GM23338 (cell line): ENCODE results near the gene DPH7. TPM values are rescaled to one million over a fixed set of nuclear protein-coding genes. Genes with fewer than 3 reads are reported as not detected.
A peak's percentile ranks its signal among the peaks of the same experiment; 100 is the strongest.

Experiments used
- ATAC-seq: fragments of 200-7000 bp; cut with Tn5 transposase; 3 replicates; pipeline ENCODE4 v1.9.1; 2020
- DNase-seq: peaks from one replicate; pipeline ENCODE4 v3.0.0-alpha.2; 2015; ENCODE audit warnings: low spot score
- H2AFZ ChIP-seq: fragments of 200-600 bp; sonication (generic); 2 replicates; pipeline ENCODE4 v1.8.0; 2016; ENCODE audit warnings: antibody characterized with exemption, mild to moderate bottlenecking, moderate library complexity
- H3F3A ChIP-seq: fragments of 200-600 bp; sonication (generic); replicated peaks from 2 replicates; pipeline ENCODE4 v1.8.0; 2017; ENCODE audit warnings: antibody characterized with exemption, mixed run types, low read depth
- H3K27ac ChIP-seq: fragments of 200-600 bp; sonication (generic); 2 replicates; pipeline ENCODE4 v1.6.1; 2016; ENCODE audit warnings: low read depth
- H3K27me3 ChIP-seq: fragments of 200-600 bp; sonication (generic); 2 replicates; pipeline ENCODE4 v1.8.0; 2016; ENCODE audit warnings: mild to moderate bottlenecking, mixed run types, moderate library complexity; ENCODE audit not compliant: insufficient read depth
- H3K36me3 ChIP-seq: fragments of 200-600 bp; sonication (generic); 2 replicates; pipeline ENCODE4 v1.8.0; 2016; ENCODE audit warnings: mild to moderate bottlenecking; ENCODE audit not compliant: insufficient read depth
- H3K4me1 ChIP-seq: fragments of 200-600 bp; sonication (generic); 2 replicates; pipeline ENCODE4 v1.8.0; 2016; ENCODE audit warnings: mild to moderate bottlenecking, moderate library complexity; ENCODE audit not compliant: insufficient read depth
- H3K4me2 ChIP-seq: fragments of 200-600 bp; sonication (generic); 2 replicates; pipeline ENCODE4 v1.7.1; 2017; ENCODE audit warnings: mixed run types
- H3K4me3 ChIP-seq: fragments of 200-600 bp; sonication (generic); 2 replicates; pipeline ENCODE4 v1.6.1; 2016; ENCODE audit warnings: mixed run types
- H3K79me2 ChIP-seq: fragments of 200-600 bp; sonication (generic); replicated peaks from 2 replicates; pipeline ENCODE4 v1.8.0; 2017; ENCODE audit warnings: mild to moderate bottlenecking; ENCODE audit not compliant: insufficient read depth
- H3K9me2 ChIP-seq: fragments of 200-600 bp; sonication (generic); 2 replicates; pipeline ENCODE4 v1.8.0; 2017; ENCODE audit not compliant: insufficient read depth
- H4K20me1 ChIP-seq: fragments of 200-600 bp; sonication (generic); replicated peaks from 2 replicates; pipeline ENCODE4 v1.8.0; 2017; ENCODE audit warnings: mild to moderate bottlenecking; ENCODE audit not compliant: insufficient read depth
- H3K27ac Mint-ChIP-seq: 2 replicates; pipeline ENCODE4 v1.8.0; 2020; ENCODE audit warnings: inconsistent platforms, mild to moderate bottlenecking, moderate library complexity, mixed read lengths
- H3K27me3 Mint-ChIP-seq: 3 replicates; pipeline ENCODE4 v1.8.0; 2022; ENCODE audit warnings: low read depth, mild to moderate bottlenecking, moderate library complexity, mixed read lengths, inconsistent platforms; ENCODE audit not compliant: insufficient read depth, poor library complexity
- H3K36me3 Mint-ChIP-seq: 3 replicates; pipeline ENCODE4 v1.8.0; 2021; ENCODE audit warnings: low read depth, mild to moderate bottlenecking, inconsistent platforms, moderate library complexity, mixed read lengths
- H3K4me1 Mint-ChIP-seq: 3 replicates; pipeline ENCODE4 v1.8.0; 2020; ENCODE audit warnings: mild to moderate bottlenecking, inconsistent platforms, mixed read lengths
- H3K4me3 Mint-ChIP-seq: 3 replicates; pipeline ENCODE4 v1.8.0; 2021; ENCODE audit warnings: moderate library complexity, mild to moderate bottlenecking, inconsistent platforms, mixed read lengths
- H3K9me3 Mint-ChIP-seq: 3 replicates; pipeline ENCODE4 v1.8.0; 2020; ENCODE audit warnings: moderate library complexity, mild to moderate bottlenecking, inconsistent platforms, mixed read lengths
- CREB1 ChIP-seq: fragments of 250-450 bp; sonication (Bioruptor Pico); IDR thresholded peaks from 2 replicates; pipeline ENCODE4 v1.5.0; 2020; ENCODE audit warnings: low read depth, mild to moderate bottlenecking, moderate library complexity
- EZH2 ChIP-seq: fragments of 200-600 bp; sonication (generic); IDR thresholded peaks from one replicate; pipeline ENCODE4 v1.8.0; 2017; ENCODE audit warnings: antibody characterized with exemption, mild to moderate bottlenecking, low read depth; ENCODE audit not compliant: unreplicated experiment
- EZH2phosphoT487 ChIP-seq: fragments of 200-600 bp; sonication (generic); IDR thresholded peaks from one replicate; pipeline ENCODE4 v1.8.1; 2018; ENCODE audit warnings: antibody characterized with exemption; ENCODE audit not compliant: unreplicated experiment
- JUNB ChIP-seq: IDR thresholded peaks from one replicate; pipeline ENCODE4 v1.6.1; 2016; ENCODE audit warnings: antibody characterized with exemption; ENCODE audit not compliant: unreplicated experiment
- polyA plus RNA-seq: library from polyadenylated mRNA; unstranded; fragments of >200 nt; fragmentation: Nextera tagmentation; extraction: Ambion mirVana; gene quantifications from 2 replicates; pipeline ENCODE4 v1.2.1, GENCODE V29; 2016
- total RNA-seq: library from RNA; depleted of rRNA; stranded (reverse); fragments of >200 nt; shearing (Covaris generic); gene quantifications from 2 replicates; pipeline ENCODE4 v1.2.3, GENCODE V29; 2014
- TF ChIP-seq, protein P1 (sequence below): IDR thresholded peaks from one replicate; pipeline ENCODE4 v1.6.1; 2018; ENCODE audit warnings: antibody characterized with exemption; ENCODE audit not compliant: unreplicated experiment

The DPH7 gene
- total and polyA plus RNA-seq, 2 experiments from 2014 or later, result 44.5 to 68.8 TPM

DNA sequence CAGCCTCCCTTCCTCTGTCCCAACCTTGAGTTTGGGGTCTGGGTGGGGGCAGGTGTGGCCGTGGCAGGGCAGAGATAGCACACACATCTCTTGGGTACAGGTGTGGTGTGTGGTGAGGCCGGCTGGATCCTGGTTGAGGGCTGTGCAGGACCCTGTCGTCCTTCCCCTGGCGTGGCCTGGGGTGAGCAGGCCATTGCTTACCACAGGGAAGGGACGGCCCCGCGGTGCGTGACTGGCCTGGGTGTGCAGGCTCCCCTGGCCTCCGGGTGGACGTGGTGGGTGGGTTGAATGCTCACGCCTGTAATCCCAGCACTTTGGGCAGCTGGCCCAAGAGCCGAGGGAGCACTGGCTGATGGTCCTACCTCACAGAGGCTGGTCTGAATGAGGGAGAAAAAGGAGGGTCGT lies 28.0 kb upstream of the DPH7 start:
- Histone ChIP-seq H3K4me1 (peaks cover 6% of the 10 kb centered on the region; the same call in 1 of the 2 replicates), H3K27me3 (peaks cover 6% of the 10 kb centered on the region), H3K36me3 (no peaks in the 10 kb centered on the region), H3F3A (0 out of 2 replicates have a peak, but pooled peaks cover 11% of the 10 kb centered on the region), H3K4me3 (peak overlapping the region; percentile 69), H3K4me2 (peak overlapping the region; percentile 84), H3K79me2 (peaks cover 7% of the 10 kb centered on the region; the same call in 1 of the 2 replicates), H3K9me2 (no peaks in the 10 kb centered on the region), H3K27ac (no peak overlapping the region), H2AFZ (no peak overlapping the region), H4K20me1 (peaks cover 5% of the 10 kb centered on the region; the same call in 1 of the 2 replicates)
- no peak overlapping the region for H3K27ac Mint-ChIP-seq
- no peaks in the 10 kb centered on the region; the same call in 2 of the 3 replicates for H3K36me3 Mint-ChIP-seq
- no peak for ATAC-seq
- no peak for DNase-seq
- H3K9me3 Mint-ChIP-seq, result no peaks in the 10 kb centered on the region
- H3K4me1 Mint-ChIP-seq, result peaks cover 24% of the 10 kb centered on the region
- no peak for TF ChIP-seq JUNB
- no peak for TF ChIP-seq EZH2phosphoT487
- TF ChIP-seq, protein P1, sequence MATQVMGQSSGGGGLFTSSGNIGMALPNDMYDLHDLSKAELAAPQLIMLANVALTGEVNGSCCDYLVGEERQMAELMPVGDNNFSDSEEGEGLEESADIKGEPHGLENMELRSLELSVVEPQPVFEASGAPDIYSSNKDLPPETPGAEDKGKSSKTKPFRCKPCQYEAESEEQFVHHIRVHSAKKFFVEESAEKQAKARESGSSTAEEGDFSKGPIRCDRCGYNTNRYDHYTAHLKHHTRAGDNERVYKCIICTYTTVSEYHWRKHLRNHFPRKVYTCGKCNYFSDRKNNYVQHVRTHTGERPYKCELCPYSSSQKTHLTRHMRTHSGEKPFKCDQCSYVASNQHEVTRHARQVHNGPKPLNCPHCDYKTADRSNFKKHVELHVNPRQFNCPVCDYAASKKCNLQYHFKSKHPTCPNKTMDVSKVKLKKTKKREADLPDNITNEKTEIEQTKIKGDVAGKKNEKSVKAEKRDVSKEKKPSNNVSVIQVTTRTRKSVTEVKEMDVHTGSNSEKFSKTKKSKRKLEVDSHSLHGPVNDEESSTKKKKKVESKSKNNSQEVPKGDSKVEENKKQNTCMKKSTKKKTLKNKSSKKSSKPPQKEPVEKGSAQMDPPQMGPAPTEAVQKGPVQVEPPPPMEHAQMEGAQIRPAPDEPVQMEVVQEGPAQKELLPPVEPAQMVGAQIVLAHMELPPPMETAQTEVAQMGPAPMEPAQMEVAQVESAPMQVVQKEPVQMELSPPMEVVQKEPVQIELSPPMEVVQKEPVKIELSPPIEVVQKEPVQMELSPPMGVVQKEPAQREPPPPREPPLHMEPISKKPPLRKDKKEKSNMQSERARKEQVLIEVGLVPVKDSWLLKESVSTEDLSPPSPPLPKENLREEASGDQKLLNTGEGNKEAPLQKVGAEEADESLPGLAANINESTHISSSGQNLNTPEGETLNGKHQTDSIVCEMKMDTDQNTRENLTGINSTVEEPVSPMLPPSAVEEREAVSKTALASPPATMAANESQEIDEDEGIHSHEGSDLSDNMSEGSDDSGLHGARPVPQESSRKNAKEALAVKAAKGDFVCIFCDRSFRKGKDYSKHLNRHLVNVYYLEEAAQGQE, result no peak
- peaks cover 24% of the 10 kb centered on the region for H3K27me3 Mint-ChIP-seq
- peak overlapping the region; percentile 74 for H3K4me3 Mint-ChIP-seq

DNA sequence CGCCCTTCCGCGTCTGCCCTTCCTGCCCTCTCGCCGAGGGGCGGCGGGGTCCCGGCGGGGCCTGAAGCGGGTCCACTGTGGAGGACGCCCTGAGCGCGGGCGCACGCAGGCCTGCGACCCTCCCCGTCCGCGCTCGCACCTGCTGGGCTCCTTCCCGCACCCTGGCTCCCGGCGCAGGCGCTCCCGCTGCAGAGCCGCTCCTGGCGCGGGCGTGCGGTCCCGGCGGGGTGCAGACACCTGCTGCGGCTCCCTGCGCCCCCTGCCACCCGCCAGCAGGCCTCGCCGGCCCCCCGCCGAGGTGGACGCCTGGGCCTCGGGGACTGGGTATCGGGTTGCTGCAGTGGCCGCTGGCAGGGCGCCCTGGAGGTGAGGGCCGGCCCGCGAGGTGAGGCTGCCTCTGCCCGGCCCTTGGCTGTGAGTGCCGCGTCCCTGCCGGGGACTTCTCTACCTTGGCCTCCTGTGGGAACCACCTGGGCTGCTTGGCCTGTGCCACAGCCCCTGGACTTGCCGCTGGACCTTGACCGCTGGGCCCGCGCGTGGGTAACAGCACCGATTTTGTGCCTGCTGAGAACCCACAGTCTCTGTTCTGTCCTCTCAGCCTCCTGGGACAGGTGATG lies 27.4 kb upstream of the DPH7 start:
- Histone ChIP-seq H3K4me1 (peaks cover 6% of the 10 kb centered on the region; the same call in 1 of the 2 replicates), H3K27ac (no peak overlapping the region), H3K4me2 (peak overlapping the region; percentile 84), H3K4me3 (peak overlapping the region; percentile 69), H3F3A (0 out of 2 replicates have a peak, but pooled peaks cover 11% of the 10 kb centered on the region), H4K20me1 (peaks cover 5% of the 10 kb centered on the region; the same call in 1 of the 2 replicates), H3K9me2 (no peaks in the 10 kb centered on the region), H3K36me3 (no peaks in the 10 kb centered on the region), H2AFZ (no peak overlapping the region), H3K79me2 (peaks cover 7% of the 10 kb centered on the region; the same call in 1 of the 2 replicates), H3K27me3 (peaks cover 6% of the 10 kb centered on the region)
- Mint-ChIP-seq H3K4me1 (peaks cover 18% of the 10 kb centered on the region), H3K4me3 (peak overlapping the region; percentile 74), H3K27me3 (peaks cover 18% of the 10 kb centered on the region), H3K9me3 (no peaks in the 10 kb centered on the region), H3K27ac (no peak overlapping the region), H3K36me3 (no peaks in the 10 kb centered on the region; the same call in 2 of the 3 replicates)
- no peak for TF ChIP-seq CREB1 (CRISPR knock-in tag)
- TF ChIP-seq JUNB, result no peak
- TF ChIP-seq EZH2, result no peak
- TF ChIP-seq, protein P1, result no peak
- ATAC-seq, result peak; percentile 20
- peak; percentile 50 for DNase-seq
